Fibroblast of mammary gland (primary cell): ENCODE data around the gene BCAS3.

ENCODE experiments used
- DNase-seq: peaks from one replicate; pipeline ENCODE4 v3.0.0-alpha.2; 2010; ENCODE audit warnings: low read depth
- H3K4me3 ChIP-seq: 2 replicates; pipeline ENCODE4 v1.5.1; 2011; ENCODE audit warnings: low read depth, mild to moderate bottlenecking, low read length, moderate library complexity; ENCODE audit not compliant: control insufficient read depth
- CTCF ChIP-seq: conservative IDR thresholded peaks from 2 replicates; pipeline ENCODE4 v1.5.1; 2011; ENCODE audit warnings: low read depth, low read length, inconsistent platforms; ENCODE audit not compliant: control insufficient read depth, insufficient read depth

BCAS3 gene

GRCh38 chr17:61189968-61190367 lies 512.3 kb downstream of the BCAS3 start:
- no peak for TF ChIP-seq CTCF
- no peak for DNase-seq
- no peak overlapping the region for H3K4me3 ChIP-seq

GRCh38 chr17:61196302-61196704 lies 518.7 kb downstream of the BCAS3 start:
- TF ChIP-seq CTCF = no peak
- DNase-seq = no peak
- no peak overlapping the region for H3K4me3 ChIP-seq

GRCh38 chr17:61196799-61197198 lies 519.1 kb downstream of the BCAS3 start:
- TF ChIP-seq CTCF = no peak
- H3K4me3 ChIP-seq = no peak overlapping the region

GRCh38 chr17:61199431-61200338 lies 522.0 kb downstream of the BCAS3 start:
- DNase-seq = no peak
- H3K4me3 ChIP-seq = no peak overlapping the region
- TF ChIP-seq CTCF = no peak

More at GRCh38 chr17:61196799-61197198, 519.1 kb downstream of the BCAS3 start:
- no peak for DNase-seq

GRCh38 chr17:61200339-61200715 lies 522.7 kb downstream of the BCAS3 start:
- no peak for TF ChIP-seq CTCF
- no peak for DNase-seq
- no peak overlapping the region for H3K4me3 ChIP-seq

- peak; percentile 97 for DNase-seq
- H3K4me3 ChIP-seq = no peak overlapping the region
- no peak for TF ChIP-seq CTCF
Measured at GRCh38 chr17:61201211-61201610, 523.6 kb downstream of the BCAS3 start.

- peak; percentile 82 for DNase-seq
- no peak for TF ChIP-seq CTCF
- no peak overlapping the region for H3K4me3 ChIP-seq
Measured at GRCh38 chr17:61202564-61202963, 524.9 kb downstream of the BCAS3 start.
